ENCODE data around the gene TUBG2.

DNA sequence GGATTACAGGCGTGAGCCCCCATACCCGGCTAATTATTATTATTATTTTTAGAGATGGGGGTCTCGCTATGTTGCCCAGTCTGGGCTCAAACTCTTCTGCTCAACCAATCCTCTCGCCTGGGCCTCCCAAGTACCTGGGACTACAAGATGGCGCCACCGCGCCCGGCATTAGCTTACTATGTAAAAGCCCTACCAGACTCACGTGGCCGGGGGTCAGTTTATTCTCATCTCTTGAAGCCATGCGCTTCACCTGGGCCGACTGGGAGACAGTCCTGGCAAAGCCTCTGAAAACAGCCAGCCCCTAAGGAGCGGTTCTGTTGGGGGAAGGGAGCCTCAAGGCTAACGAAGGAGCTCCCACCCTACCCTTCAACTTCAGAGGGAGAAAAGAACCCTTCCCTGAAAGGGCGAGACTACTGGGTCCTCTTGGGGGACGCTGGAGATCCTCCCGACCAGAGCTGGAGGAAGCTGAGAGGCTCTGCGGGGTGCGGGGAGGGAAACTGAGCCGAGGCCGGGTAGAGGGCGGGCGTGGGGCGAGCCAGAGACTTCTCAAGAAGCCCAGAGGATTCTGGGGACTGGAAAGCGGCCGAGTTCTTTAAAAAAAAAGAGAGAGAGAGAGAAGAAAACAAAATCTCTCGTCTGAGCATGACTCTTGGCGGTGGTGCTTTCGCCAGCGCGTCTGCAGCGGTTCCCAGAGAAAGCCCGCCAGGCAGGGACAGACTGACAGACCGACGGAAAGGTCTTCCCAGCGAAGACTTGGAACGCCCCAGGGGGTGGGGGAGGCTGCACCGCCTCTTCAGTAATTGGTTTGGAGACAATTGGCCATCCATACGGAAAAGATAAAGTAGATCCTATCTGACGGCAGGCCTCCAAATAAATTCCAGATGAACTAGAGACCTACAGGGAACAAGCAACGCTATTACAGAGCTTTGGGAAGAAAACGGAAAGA lies 5.6 kb upstream of the TUBG2 start:
- TF ChIP-seq ZFX (IDR thresholded peaks at IDR 0.05) (no peak), POLR2A (IDR thresholded peaks at IDR 0.05; ENCODE audit: borderline replicate concordance, extremely low read depth, insufficient read depth, insufficient read length) (no peak), EGR1 (IDR thresholded peaks at IDR 0.05; ENCODE audit: low read depth) (no peak), EZH2phosphoT487 (IDR thresholded peaks at IDR 0.05; ENCODE audit: borderline replicate concordance) (no peak), POLR2AphosphoS5 (IDR thresholded peaks at IDR 0.05; ENCODE audit: low read depth, low read length) (no peak), TCF7L2 (IDR thresholded peaks at IDR 0.05; ENCODE audit: borderline replicate concordance, extremely low read depth, insufficient read depth, insufficient read length) (no peak), JUND (IDR thresholded peaks at IDR 0.05) (no peak), SP1 (IDR thresholded peaks at IDR 0.05; ENCODE audit: low read depth) (no peak), EZH2 (IDR thresholded peaks at IDR 0.05) (no peak), SRF (IDR thresholded peaks at IDR 0.05; ENCODE audit: low read depth) (no peak)
- TF ChIP-seq, protein P1, sequence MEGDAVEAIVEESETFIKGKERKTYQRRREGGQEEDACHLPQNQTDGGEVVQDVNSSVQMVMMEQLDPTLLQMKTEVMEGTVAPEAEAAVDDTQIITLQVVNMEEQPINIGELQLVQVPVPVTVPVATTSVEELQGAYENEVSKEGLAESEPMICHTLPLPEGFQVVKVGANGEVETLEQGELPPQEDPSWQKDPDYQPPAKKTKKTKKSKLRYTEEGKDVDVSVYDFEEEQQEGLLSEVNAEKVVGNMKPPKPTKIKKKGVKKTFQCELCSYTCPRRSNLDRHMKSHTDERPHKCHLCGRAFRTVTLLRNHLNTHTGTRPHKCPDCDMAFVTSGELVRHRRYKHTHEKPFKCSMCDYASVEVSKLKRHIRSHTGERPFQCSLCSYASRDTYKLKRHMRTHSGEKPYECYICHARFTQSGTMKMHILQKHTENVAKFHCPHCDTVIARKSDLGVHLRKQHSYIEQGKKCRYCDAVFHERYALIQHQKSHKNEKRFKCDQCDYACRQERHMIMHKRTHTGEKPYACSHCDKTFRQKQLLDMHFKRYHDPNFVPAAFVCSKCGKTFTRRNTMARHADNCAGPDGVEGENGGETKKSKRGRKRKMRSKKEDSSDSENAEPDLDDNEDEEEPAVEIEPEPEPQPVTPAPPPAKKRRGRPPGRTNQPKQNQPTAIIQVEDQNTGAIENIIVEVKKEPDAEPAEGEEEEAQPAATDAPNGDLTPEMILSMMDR (IDR thresholded peaks at IDR 0.05 in 2 of 3, conservative IDR thresholded peaks at IDR 0.05 in 1 of 3; ENCODE audit: borderline replicate concordance in 1 of 3, insufficient read depth in 1 of 3, low read depth in 2 of 3, low read length in 2 of 3), result no peak
- TF ChIP-seq, protein P2, sequence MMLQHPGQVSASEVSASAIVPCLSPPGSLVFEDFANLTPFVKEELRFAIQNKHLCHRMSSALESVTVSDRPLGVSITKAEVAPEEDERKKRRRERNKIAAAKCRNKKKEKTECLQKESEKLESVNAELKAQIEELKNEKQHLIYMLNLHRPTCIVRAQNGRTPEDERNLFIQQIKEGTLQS (IDR thresholded peaks at IDR 0.05), result no peak
- TF ChIP-seq, protein P3, sequence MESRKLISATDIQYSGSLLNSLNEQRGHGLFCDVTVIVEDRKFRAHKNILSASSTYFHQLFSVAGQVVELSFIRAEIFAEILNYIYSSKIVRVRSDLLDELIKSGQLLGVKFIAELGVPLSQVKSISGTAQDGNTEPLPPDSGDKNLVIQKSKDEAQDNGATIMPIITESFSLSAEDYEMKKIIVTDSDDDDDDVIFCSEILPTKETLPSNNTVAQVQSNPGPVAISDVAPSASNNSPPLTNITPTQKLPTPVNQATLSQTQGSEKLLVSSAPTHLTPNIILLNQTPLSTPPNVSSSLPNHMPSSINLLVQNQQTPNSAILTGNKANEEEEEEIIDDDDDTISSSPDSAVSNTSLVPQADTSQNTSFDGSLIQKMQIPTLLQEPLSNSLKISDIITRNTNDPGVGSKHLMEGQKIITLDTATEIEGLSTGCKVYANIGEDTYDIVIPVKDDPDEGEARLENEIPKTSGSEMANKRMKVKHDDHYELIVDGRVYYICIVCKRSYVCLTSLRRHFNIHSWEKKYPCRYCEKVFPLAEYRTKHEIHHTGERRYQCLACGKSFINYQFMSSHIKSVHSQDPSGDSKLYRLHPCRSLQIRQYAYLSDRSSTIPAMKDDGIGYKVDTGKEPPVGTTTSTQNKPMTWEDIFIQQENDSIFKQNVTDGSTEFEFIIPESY (IDR thresholded peaks at IDR 0.05; ENCODE audit: extremely low read depth, insufficient replicate concordance, low read length), result no peak
